GM19193 (cell line): ENCODE measurements around the gene MAJIN.

Experiments used
- POLR2A ChIP-seq: IDR thresholded peaks from 4 replicates; pipeline ENCODE4 v1.6.1; 2011; ENCODE audit not compliant: insufficient read depth, insufficient read length; ENCODE audit errors: extremely low read depth

MAJIN gene

DNA sequence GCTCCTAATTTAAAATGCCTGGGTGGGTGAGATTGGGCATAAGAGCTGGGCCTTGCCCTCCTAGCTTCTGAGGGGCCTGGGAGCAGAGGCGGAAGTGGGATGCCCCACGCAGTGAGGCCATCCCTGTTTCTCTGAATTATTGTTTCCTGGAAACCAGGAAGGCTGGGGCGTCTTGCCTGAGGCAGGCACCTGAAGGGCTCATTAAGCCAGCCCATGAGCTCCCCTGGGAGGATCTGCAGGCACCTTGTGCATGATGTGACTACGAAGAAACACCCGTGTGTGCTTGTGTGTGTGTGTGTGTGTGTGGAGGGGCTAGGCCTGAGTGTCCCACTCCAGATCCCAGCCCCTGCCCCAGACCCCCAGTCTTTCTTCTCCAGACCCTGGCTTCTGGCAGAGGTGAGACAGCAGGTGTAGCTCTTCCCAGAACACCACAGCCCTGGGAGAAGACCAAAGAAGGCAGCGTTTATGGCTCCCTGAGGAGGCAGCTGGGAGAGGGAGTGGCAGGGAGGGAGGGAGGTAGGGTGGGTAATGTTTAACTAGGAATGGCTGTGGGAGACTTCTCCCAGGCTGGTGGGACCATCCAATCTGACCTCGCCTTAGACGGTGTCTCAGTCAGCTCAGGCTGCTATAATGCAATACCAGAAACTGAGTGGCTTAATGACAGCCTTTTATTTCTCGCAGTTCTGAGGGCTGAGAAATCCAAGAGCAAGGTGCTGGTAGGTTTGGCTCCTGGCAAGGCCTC, 27.0 kb upstream of the MAJIN start:
- no peak for TF ChIP-seq POLR2A

DNA sequence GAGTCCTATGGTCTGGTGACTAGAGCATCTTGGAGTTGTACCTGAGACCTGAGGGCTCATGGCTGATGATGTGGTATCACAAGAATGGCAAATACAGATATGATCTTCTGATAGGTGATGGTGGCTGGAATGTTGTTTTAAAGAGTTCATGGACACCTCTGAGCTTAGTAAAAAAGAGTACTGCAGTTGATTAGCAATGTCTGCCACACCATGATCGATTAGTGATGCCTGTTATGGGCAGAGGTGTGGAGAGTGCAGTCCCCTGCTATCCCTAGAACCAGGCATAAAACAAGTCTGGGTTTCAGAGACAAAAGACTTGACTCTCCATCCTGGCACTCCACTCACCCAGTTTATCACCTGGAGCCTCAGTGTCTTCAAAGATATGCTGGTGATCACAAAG, 26.2 kb upstream of the MAJIN start:
- TF ChIP-seq POLR2A: no peak

DNA sequence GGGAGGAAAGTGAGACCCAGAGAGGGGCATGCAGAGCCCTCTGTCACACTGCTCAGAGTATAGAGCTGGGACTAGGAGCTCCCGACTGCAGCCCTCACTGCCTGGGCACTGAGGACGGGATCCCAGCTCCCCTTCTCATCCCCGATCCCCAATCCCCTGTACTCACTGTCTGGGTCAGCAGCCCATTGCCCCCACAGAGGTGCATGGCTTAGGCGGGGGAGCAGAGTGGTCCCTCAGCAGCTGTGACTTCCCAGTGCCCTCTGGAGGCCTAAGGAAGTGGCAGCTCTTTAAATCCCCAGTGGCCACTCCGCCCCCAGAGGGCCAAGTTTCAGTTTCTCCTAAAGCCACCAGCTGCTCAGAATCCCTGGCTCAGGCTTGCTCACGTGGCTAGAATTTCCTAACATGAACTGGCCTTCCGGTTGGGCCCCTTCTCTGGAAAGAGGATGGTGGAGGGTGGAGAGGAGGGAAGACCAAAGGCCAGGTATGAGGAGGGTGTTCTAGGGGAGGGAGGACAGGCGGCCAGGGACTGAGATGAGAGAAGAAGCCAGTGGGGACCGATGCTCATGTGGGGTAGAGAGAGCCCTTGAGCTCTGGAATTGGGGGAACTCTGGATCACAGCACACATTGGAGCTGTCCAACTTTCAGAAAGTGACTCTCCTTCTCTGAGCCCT, 24.9 kb upstream of the MAJIN start, which contains the start of gene BATF2:
Gene BATF2, minus strand, starts transcription at position 262 of the 671 bp plus-strand sequence. Its CDS starts 57 bp downstream, at position 205.
- peak; percentile 28 for TF ChIP-seq POLR2A

DNA sequence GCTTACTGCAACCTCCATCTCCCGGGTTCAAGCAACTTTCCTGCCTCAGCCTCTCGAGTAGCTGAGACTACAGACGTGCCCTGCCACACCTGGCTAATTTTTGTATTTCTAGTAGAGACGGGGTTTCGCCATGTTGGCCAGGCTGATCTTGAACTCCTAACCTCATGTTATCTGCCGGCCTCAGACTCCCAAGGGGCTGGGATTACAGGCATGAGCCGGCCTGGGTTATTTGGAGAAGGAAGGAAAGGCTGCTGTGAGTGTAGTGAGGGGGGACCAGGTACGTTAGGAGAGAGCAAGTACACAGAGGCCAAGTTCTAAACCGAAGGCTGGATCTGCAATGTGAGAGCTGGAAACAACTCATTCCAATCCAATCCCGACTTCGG, 24.4 kb upstream of the MAJIN start:
- TF ChIP-seq POLR2A: no peak

DNA sequence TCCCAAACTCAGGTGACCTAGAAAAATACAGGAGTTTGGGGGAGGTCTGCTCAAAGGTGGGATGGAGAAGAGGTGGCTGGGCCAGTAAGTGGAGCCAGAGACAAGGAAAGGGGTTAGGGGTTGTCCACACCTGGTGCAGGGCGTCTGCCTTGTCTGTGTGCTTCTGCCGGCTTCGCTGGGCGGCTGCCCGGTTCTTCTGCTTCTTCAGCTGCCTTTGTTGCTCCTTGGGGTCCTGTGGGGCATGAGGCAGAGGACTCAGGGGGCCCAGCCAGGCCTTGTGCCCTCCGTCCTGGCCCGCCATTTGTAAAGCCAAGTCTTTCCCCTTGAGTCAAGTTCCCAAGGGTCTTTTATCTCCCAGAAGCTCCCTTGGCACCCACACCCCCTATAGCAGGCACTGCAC, 22.4 kb upstream of the MAJIN start:
- no peak for TF ChIP-seq POLR2A

DNA sequence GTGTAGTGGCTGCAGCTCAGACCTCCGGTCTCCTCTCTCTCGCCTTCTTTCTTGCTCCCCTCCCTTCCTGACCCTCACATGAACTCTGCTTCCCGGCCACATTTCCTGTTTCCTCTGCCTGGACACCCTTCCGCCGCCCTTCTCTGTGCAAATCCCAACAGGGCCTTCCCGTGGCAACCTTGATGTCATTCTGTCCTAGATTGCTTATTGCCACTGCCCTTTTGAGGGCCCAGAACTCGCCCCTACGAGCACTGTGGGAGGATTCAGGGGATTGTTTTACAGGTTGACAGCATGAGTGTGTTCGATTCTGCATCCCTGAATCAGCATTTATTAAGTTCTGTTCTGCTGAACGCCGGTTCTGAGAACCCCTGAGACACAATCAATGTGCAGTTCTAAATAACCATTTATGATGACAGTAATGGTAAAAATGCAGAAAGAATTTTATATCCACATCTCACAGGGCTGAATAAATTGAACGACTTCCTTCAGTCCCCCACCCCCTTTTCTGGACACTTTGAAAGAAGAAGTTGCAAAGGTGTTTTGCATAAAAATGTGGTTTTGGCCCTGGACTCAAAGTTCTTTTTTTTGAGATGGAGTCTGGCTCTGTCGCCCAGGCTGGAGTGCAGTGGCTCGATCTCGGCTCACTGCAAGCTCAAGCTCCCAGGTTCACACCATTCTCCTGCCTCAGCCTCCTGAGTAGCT, 18.5 kb upstream of the MAJIN start:
- TF ChIP-seq POLR2A: no peak

DNA sequence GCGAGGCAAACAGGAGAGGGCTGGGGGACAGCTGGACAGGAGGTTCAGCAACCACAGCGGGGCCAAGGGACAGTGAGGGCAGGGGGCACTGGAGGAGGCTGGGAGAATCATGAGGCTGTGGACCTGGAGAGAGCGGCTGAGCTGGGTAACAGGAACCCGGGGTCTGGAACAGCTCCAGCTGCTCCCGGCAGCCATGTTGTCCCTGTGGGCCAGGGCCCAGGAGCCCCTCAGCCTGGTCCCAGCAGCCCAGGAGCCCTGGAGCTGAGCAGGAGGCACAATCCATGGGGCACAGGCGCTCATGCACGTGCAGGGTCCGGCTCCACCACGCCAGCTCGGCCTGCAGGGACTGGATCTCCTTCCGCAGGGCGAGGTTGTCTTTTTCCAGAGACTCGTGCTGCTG, 17.5 kb upstream of the MAJIN start:
- TF ChIP-seq POLR2A: no peak

DNA sequence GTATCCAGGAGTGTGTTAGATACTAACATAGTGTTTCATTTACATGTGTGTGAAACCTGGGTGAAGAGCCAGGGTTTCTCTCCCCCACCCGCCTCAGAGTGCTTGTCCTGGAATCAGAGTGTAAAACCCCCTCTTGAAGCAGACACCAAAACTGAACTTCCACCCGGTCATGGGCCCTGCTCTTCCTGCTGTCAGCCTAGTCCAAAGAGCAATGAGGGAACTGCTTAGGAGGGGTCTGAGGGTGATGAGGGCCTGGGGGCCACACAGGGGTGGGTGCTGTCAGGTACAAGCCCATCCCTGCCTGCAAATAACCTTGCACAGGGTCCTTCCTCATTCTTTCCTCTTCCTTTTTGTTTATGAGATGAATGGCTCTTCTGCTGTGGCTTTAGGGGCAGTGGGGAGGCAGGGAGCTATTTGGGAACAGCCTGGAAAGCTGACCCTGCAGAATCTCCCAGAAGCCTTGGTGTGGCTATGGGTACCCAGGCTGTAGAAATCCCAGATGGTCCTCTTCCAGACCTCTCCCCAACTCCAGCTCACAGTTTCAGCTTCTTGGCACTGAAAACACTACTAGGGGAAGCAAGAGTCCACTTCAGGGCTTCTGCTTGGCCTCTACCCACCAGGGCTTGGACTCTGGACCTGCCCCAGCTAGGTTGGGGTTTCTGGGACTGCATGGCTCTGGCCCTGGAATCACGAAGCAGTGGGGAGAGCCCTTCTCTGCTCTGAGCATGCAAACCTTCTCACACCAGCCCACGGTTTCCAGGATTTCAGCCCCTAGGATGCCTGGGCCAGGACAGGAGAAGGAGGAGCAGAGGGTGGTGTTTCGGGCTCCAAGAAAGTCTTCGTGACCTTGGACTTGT, 16.3 kb upstream of the MAJIN start:
- TF ChIP-seq POLR2A: no peak

DNA sequence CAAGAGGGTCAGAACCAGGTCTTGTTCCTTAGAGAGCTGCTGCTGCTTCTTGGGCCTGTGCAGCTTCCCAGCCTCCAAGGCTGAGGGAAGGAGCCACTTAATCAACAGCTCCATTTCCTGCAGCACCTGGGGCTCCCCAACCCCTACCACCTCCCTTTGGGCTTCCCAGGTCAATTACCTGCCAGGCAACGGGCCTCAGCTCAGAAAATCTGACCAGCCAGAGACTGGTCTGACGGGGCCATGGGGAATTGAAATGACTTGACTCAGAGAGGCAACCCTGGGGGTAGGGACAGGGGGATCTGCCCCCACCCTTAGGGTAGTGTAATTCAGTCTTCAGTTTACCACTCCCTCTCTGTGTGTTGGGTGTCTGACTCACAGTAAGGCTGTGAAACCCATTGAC, 4.7 kb upstream of the MAJIN start:
- no peak for TF ChIP-seq POLR2A

DNA sequence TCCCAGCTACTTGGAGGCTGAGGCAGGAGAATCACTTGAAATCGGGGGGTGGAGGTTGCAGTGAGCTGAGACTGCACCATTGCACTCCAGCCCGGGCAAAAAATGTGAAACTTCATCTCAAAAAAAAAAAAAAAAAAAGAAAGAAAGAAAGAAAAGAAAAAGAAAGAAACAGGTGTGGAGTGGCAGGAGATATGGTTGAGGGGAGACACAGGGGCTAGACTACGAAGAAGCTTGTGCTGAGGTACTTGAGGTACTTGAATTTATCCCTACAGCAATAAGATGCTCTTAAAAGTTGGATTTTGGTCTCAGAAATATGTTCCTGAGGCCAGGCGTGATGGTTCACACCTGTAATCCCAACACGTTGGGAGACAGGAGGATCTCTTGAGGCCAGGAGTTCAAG, 2.2 kb upstream of the MAJIN start:
- no peak for TF ChIP-seq POLR2A

DNA sequence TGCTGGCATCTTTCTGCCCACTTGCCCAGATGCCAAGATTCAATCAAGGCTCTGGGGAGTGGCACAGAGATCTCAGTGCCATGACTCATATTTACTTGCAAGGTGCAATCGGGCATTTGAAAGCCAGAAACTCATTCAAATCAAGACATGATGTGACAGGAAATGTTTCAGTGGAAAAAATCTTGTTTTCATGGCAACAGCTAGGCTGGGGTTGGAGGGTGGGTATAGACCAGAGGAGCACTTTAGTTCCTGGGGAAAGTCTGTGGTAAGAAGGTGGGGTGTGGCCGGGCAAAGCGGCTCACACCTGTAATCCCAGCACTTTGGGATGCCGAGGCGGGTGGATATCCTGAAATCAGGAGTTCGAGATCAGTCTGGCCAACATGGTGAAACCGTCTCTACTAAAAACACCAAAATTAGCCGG, 1.2 kb downstream of the MAJIN start:
- no peak for TF ChIP-seq POLR2A

DNA sequence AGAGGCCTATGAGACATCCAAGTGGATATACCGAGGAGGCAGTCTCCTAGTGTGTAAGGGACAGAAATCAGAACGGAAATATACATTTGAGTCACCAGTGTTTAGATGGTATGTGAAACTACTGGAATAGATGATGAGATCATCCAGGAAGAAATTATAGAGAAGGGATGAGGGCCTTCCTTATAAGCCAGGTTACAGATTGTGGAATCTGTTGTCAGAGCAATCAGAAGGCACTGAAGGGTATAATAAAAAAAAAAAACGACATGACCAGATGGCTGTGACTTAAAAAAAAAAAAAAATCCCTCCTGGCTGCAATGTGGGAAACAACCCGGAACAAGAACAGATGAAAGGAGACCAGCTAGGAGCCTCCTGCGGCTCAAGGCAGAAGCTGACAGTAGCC, 2.7 kb downstream of the MAJIN start:
- no peak for TF ChIP-seq POLR2A

DNA sequence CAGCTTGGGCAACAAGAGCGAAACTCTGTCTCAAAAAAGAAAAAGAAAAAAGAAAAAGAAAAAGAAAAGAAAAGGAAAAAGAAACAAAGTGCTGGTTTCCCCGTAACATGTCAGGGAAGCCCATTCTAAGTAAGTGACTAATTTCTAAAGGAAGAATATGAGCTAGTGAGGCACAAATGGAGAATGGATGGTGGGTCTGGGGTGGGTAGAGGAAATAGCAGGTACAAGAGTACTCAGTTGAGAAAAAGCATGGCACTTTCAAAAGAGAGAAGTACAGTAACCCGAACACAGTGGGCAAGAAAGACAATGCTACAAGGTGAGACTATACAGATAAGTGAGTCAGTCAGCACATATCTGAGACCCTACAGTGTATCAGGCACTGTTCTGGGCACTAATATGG, 4.5 kb downstream of the MAJIN start:
- TF ChIP-seq POLR2A: no peak

DNA sequence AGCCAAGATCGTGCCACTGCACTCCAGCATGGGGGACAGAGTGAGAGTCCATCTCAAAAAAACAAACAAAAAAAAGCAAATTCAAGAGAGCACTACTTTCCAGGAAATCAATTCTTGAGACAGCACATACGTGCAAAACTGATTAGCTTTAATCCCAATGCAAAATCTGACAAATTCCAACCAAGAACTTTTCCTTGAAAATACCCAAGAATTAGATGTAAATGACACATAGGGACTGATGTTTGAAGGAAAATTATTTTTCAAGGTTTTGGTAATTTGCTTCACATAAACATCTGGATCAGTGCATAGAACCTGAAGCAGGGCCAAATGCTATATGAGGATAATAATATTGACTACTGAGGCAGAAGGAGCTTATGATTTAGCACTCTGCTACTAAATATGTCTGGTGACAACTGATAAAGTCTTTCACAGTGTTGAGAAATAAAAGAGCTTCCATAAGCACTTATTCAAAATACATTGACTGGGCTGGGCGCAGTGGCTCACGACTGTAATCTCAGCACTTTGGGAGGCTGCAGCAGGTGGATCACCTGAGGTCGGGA, 8.8 kb downstream of the MAJIN start:
- TF ChIP-seq POLR2A: no peak
